Measurements from ENCODE around the gene LAMB3.

Gene LAMB3

GRCh38 chr1:209594440-209594839 is 57.8 kb downstream of the LAMB3 start:
- no peak for DNase-seq (ENCODE audit: low read depth)

- DNase-seq (ENCODE audit: low read depth) = no peak
Measured at GRCh38 chr1:209593747-209594146, 58.5 kb downstream of the LAMB3 start.

- DNase-seq (ENCODE audit: low read depth) = no peak
Measured at GRCh38 chr1:209590405-209590804, 61.8 kb downstream of the LAMB3 start.

GRCh38 chr1:209589863-209590262 is 62.4 kb downstream of the LAMB3 start:
- DNase-seq (ENCODE audit: low read depth) = no peak

GRCh38 chr1:209589440-209589839 is 62.8 kb downstream of the LAMB3 start:
- DNase-seq (ENCODE audit: low read depth) = no peak

GRCh38 chr1:209587789-209588188 is 64.4 kb downstream of the LAMB3 start:
- DNase-seq (ENCODE audit: low read depth) = peak; percentile 48

- DNase-seq (ENCODE audit: low read depth) = no peak
Measured at GRCh38 chr1:209586221-209586740, 65.9 kb downstream of the LAMB3 start.

GRCh38 chr1:209585672-209586071 is 66.6 kb downstream of the LAMB3 start:
- no peak for DNase-seq (ENCODE audit: low read depth)

- no peak for DNase-seq (ENCODE audit: low read depth)
Measured at GRCh38 chr1:209585197-209585596, 67.0 kb downstream of the LAMB3 start.

GRCh38 chr1:209584231-209584672 is 68.0 kb downstream of the LAMB3 start:
- no peak for DNase-seq (ENCODE audit: low read depth)

GRCh38 chr1:209583408-209583807 is 68.8 kb downstream of the LAMB3 start, which contains the start of gene CAMK1G:
CAMK1G (plus strand) TSS chr1:209583714; CDS start chr1:209594984, 11,270 bp downstream.
- DNase-seq (ENCODE audit: low read depth) = peak; percentile 50

- no peak for DNase-seq (ENCODE audit: low read depth)
Measured at GRCh38 chr1:209580577-209580976, 71.6 kb downstream of the LAMB3 start.

GRCh38 chr1:209577346-209577745 is 74.9 kb downstream of the LAMB3 start:
- no peak for DNase-seq (ENCODE audit: low read depth)

- peak; percentile 47 for DNase-seq (ENCODE audit: low read depth)
Measured at GRCh38 chr1:209576392-209577197, 75.6 kb downstream of the LAMB3 start.

- no peak for DNase-seq (ENCODE audit: low read depth)
Measured at GRCh38 chr1:209570743-209571142, 81.5 kb downstream of the LAMB3 start.

- DNase-seq (ENCODE audit: low read depth) = peak; percentile 41
Measured at GRCh38 chr1:209569455-209570207, 82.6 kb downstream of the LAMB3 start.

- DNase-seq (ENCODE audit: low read depth) = peak; percentile 79
Measured at GRCh38 chr1:209567698-209568175, 84.5 kb downstream of the LAMB3 start.

- peak; percentile 53 for DNase-seq (ENCODE audit: low read depth)
Measured at GRCh38 chr1:209565759-209566678, 86.2 kb downstream of the LAMB3 start.

Data from GM04504 (cell line).